H1 (cell line): Measurements from ENCODE around the gene ZNF496. TPM values are rescaled to one million over a fixed set of nuclear protein-coding genes. Genes with fewer than 3 reads are reported as not detected.

Source experiments
- CTCF ChIA-PET: fragments of 300-600 bp; sonication (Branson Sonifier 250); formaldehyde crosslinking; loops from one replicate; lab custom pipeline; 2021; ENCODE audit not compliant: partially characterized antibody; lab: Charles Lee
- POLR2A ChIA-PET: fragments of 300-600 bp; sonication (Branson Sonifier 250); formaldehyde crosslinking; loops from one replicate; lab custom pipeline; 2021; ENCODE audit warnings: inconsistent platforms; ENCODE audit not compliant: partially characterized antibody; lab: Charles Lee
- DNase-seq, 2 experiments: peaks; one replicate each; pipeline versions ENCODE4 v3.0.0 to v3.0.0-alpha.2; 2010 to 2022; ENCODE audit warnings: low spot score in 2 of 2, low read depth in 1 of 2, mixed read lengths in 1 of 2
- FAIRE-seq: peaks from 2 replicates; lab custom pipeline; 2011; peaks lifted over from hg19 to GRCh38; lab: Jason Lieb, UNC
- H2AFZ ChIP-seq: 2 replicates; pipeline ENCODE4 v1.8.1; 2012; ENCODE audit warnings: low read length, inconsistent platforms
- H2AK5ac ChIP-seq: 2 replicates; pipeline ENCODE4 v1.6.1; 2013; ENCODE audit warnings: low read depth, low read length
- H2BK120ac ChIP-seq: replicated peaks from 2 replicates; pipeline ENCODE3; 2013; ENCODE audit warnings: low read depth, low read length, inconsistent platforms
- H2BK12ac ChIP-seq: 2 replicates; pipeline ENCODE4 v1.6.1; 2013; ENCODE audit warnings: low read depth, low read length
- H2BK15ac ChIP-seq: 2 replicates; pipeline ENCODE4 v1.6.1; 2013; ENCODE audit warnings: low read length
- H2BK20ac ChIP-seq: 2 replicates; pipeline ENCODE4 v1.6.1; 2013; ENCODE audit warnings: low read length
- H2BK5ac ChIP-seq: 2 replicates; pipeline ENCODE4 v1.6.1; 2013; ENCODE audit warnings: low read depth, low read length
- H3K14ac ChIP-seq: 2 replicates; pipeline ENCODE4 v1.6.1; 2013; ENCODE audit warnings: inconsistent platforms; ENCODE audit not compliant: insufficient read length
- H3K18ac ChIP-seq: 2 replicates; pipeline ENCODE4 v1.6.1; 2013; ENCODE audit warnings: low read length; ENCODE audit errors: extremely low read depth
- H3K23ac ChIP-seq: 2 replicates; pipeline ENCODE4 v1.6.1; 2013; ENCODE audit warnings: inconsistent platforms; ENCODE audit not compliant: insufficient read length
- H3K23me2 ChIP-seq: 2 replicates; pipeline ENCODE4 v1.6.1; 2013; ENCODE audit warnings: low read depth, low read length
- H3K27ac ChIP-seq: 2 replicates; pipeline ENCODE4 v1.6.1; 2011; ENCODE audit warnings: low read depth, low read length, inconsistent platforms
- H3K27me3 ChIP-seq, 4 experiments: replicated peaks in 1 of 4; 1 replicate in 1 of 4; 2 replicates in 3 of 4; pipeline versions ENCODE4 v1.6.1 to v1.8.1; 2011 to 2013; ENCODE audit warnings: low read length in 3 of 4, mild to moderate bottlenecking in 3 of 4, inconsistent platforms in 2 of 4, mixed read lengths in 2 of 4, moderate library complexity in 1 of 4; ENCODE audit not compliant: control insufficient read depth in 3 of 4, insufficient read depth in 3 of 4; ENCODE audit errors: extremely low read depth in 1 of 4
- H3K36me3 ChIP-seq, 4 experiments: 2 replicates each; pipeline versions ENCODE4 v1.6.1 to v1.8.1; 2011 to 2013; ENCODE audit warnings: mild to moderate bottlenecking in 4 of 4, low read length in 3 of 4, moderate library complexity in 2 of 4, control low read depth in 1 of 4, inconsistent platforms in 1 of 4; ENCODE audit not compliant: insufficient read depth in 4 of 4, control insufficient read depth in 2 of 4
- H3K4ac ChIP-seq: replicated peaks from 2 replicates; pipeline ENCODE3; 2013; ENCODE audit warnings: low read length, low read depth, mixed read lengths, inconsistent platforms; ENCODE audit not compliant: insufficient read length
- H3K4me1 ChIP-seq, 4 experiments: replicated peaks in 1 of 4; 1 replicate in 1 of 4; 2 replicates in 3 of 4; pipeline versions ENCODE4 v1.6.1 to v1.8.1; 2011 to 2013; ENCODE audit warnings: low read length in 3 of 4, inconsistent platforms in 2 of 4, mixed read lengths in 1 of 4; ENCODE audit not compliant: insufficient read depth in 4 of 4, control insufficient read depth in 3 of 4
- H3K4me2 ChIP-seq, 2 experiments: 2 replicates each; pipeline versions ENCODE4 v1.6.1 to v1.8.1; 2011 to 2013; ENCODE audit warnings: low read depth in 2 of 2, low read length in 2 of 2, control low read depth in 1 of 2, inconsistent platforms in 1 of 2, mild to moderate bottlenecking in 1 of 2; ENCODE audit not compliant: insufficient read depth in 1 of 2
- H3K4me3 ChIP-seq, 4 experiments: fragments of 200-600, 300-600 bp in 1 of 4; sonication (generic), shearing (Covaris generic), sonication (Bioruptor Twin) in 1 of 4; 2 replicates each; pipeline versions ENCODE4 v1.5.1 to v1.8.1; 2011 to 2016; ENCODE audit warnings: low read length in 4 of 4, low read depth in 3 of 4, control low read depth in 2 of 4, inconsistent platforms in 2 of 4, mild to moderate bottlenecking in 2 of 4, mixed read lengths in 1 of 4, moderate library complexity in 1 of 4; ENCODE audit not compliant: insufficient read depth in 2 of 4; ENCODE audit errors: extremely low read depth in 1 of 4
- H3K56ac ChIP-seq: replicated peaks from 2 replicates; pipeline ENCODE3; 2013; ENCODE audit warnings: low read depth, mild to moderate bottlenecking, mixed read lengths, low read length, inconsistent platforms; ENCODE audit not compliant: insufficient read length
- H3K79me1 ChIP-seq: 2 replicates; pipeline ENCODE4 v1.6.1; 2013; ENCODE audit warnings: low read depth, low read length, control low read depth
- H3K79me2 ChIP-seq, 2 experiments: 2 replicates each; pipeline versions ENCODE4 v1.6.1 to v1.8.1; 2012 to 2013; ENCODE audit warnings: low read length in 2 of 2, mild to moderate bottlenecking in 2 of 2, inconsistent platforms in 1 of 2; ENCODE audit not compliant: insufficient read depth in 2 of 2, control insufficient read depth in 1 of 2
- H3K9ac ChIP-seq, 4 experiments: replicated peaks in 1 of 4; 1 replicate in 1 of 4; 2 replicates in 3 of 4; pipeline versions ENCODE4 v1.6.1 to v1.8.1; 2011 to 2013; ENCODE audit warnings: low read depth in 3 of 4, low read length in 3 of 4, control low read depth in 2 of 4, mild to moderate bottlenecking in 2 of 4, moderate library complexity in 2 of 4, inconsistent platforms in 1 of 4; ENCODE audit errors: extremely low read depth in 1 of 4
- H3K9me3 ChIP-seq, 2 experiments: 2 replicates each; pipeline versions ENCODE4 v1.6.1 to v1.8.1; 2012 to 2013; ENCODE audit warnings: mild to moderate bottlenecking in 2 of 2, moderate library complexity in 2 of 2, control low read depth in 1 of 2, inconsistent platforms in 1 of 2, low read depth in 1 of 2, low read length in 1 of 2, mixed read lengths in 1 of 2; ENCODE audit not compliant: insufficient read depth in 2 of 2
- H4K20me1 ChIP-seq, 2 experiments: replicated peaks in 1 of 2; 2 replicates each; pipeline versions ENCODE3 to v1.8.1; 2011 to 2013; ENCODE audit warnings: inconsistent platforms in 2 of 2, low read length in 2 of 2, mild to moderate bottlenecking in 1 of 2; ENCODE audit not compliant: insufficient read depth in 2 of 2, control insufficient read depth in 1 of 2
- H4K5ac ChIP-seq: 2 replicates; pipeline ENCODE4 v1.6.1; 2013; ENCODE audit warnings: low read length, low read depth, mixed read lengths, inconsistent platforms; ENCODE audit not compliant: insufficient read length
- H4K8ac ChIP-seq: 2 replicates; pipeline ENCODE4 v1.8.0; 2013; ENCODE audit warnings: mild to moderate bottlenecking, moderate library complexity, low read length, inconsistent platforms; ENCODE audit not compliant: insufficient read depth; ENCODE audit errors: extremely low read depth
- H4K91ac ChIP-seq: replicated peaks from 2 replicates; pipeline ENCODE3; 2013; ENCODE audit warnings: low read length, mixed read lengths, inconsistent platforms; ENCODE audit not compliant: insufficient read length
- ATF3 ChIP-seq: IDR thresholded peaks from 2 replicates; pipeline ENCODE4 v1.6.1; 2011; ENCODE audit warnings: low read depth, mild to moderate bottlenecking, low read length; ENCODE audit not compliant: insufficient read depth
- KDM5A ChIP-seq: fragments of 200-600 bp; IDR thresholded peaks from 2 replicates; pipeline ENCODE4 v1.7.1; 2012; ENCODE audit warnings: mild to moderate bottlenecking, low read length, inconsistent platforms, mixed read lengths
- RAD21 ChIP-seq, 2 experiments: IDR thresholded peaks in 1 of 2; conservative IDR thresholded peaks in 1 of 2; 2 replicates each; pipeline ENCODE4 v1.6.1; 2011; ENCODE audit warnings: low read depth in 2 of 2, low read length in 2 of 2, improper control_type of control experiment in 1 of 2, inconsistent platforms in 1 of 2, mild to moderate bottlenecking in 1 of 2, moderate library complexity in 1 of 2
- WGBS, 2 experiments: shearing (Covaris generic) in 1 of 2; methylation state at CpG; one replicate each; pipeline versions ENCODE4 v1.1.6 to v1.1.7; 2013 to 2015; ENCODE audit warnings: low lambda C conversion rate in 2 of 2, mixed read lengths in 2 of 2, inconsistent platforms in 1 of 2, low coverage in 1 of 2, missing lambda C conversion rate in 1 of 2; ENCODE audit not compliant: insufficient replicate concordance in 2 of 2, insufficient coverage in 1 of 2, insufficient read length in 1 of 2; ENCODE audit errors: extremely low coverage in 1 of 2, missing lambda C conversion rate in 1 of 2; 5-methylcytosine and 5-hydroxymethylcytosine counted together
- polyA plus RNA-seq, 7 experiments: library from polyadenylated mRNA; depleted of rRNA in 3 of 7; stranded (reverse) in 5 of 7; unstranded in 2 of 7; fragments of >200 nt in 5 of 7; fragments of 200-250 nt in 2 of 7; gene quantifications; 1 replicate in 5 of 7; 2 replicates in 1 of 7; 4 replicates in 1 of 7; pipeline versions ENCODE4 v1.2.1 to v1.2.3, GENCODE V29; 2011 to 2013; ENCODE audit warnings: missing spikeins in 2 of 7, mixed read lengths in 2 of 7
- total RNA-seq: library from RNA; stranded (reverse); fragmentation: NEBNext Ultra II Directional; extraction: Animal tissue kit (Norgen Biotek cat#: 25700); gene quantifications from 2 replicates; pipeline ENCODE4 v1.2.1, GENCODE V29; 2021

ZNF496 gene
- total and polyA plus RNA-seq, 2 of the 8 experiments (the other 6 are each of a cell fraction or from before 2014, with no cell fraction given), result 27.9 to 71.4 TPM

GRCh38 chr1:247268390-247269045 is 63.1 kb downstream of the ZNF496 start:
- no peak overlapping the region for H2BK12ac ChIP-seq
- H3K79me1 ChIP-seq, result no peaks in the 10 kb centered on the region
- no peak overlapping the region for H2BK5ac ChIP-seq
- no peaks in the 10 kb centered on the region for H3K79me2 ChIP-seq
- no peaks in the 10 kb centered on the region for H4K20me1 ChIP-seq
- no peak overlapping the region for H3K23ac ChIP-seq
- ChIA-PET POLR2A (no interaction called here), CTCF (interaction anchor here (1.0 to 1.5 kb wide), 3 partner anchors 61 to 149 kb away, joined by 3 read pairs; no protein-coding TSS in a partner anchor)
- H4K8ac ChIP-seq, result no peak overlapping the region
- H3K23me2 ChIP-seq, result no peaks in the 10 kb centered on the region
- 93% methylated on average over 2 of the region's 2 CpGs; no CpG with 5 or more reads in 1 of the 2 experiments for WGBS, 2 experiments
- no peak overlapping the region for H2BK15ac ChIP-seq
- H2AFZ ChIP-seq, result no peak overlapping the region
- no peak overlapping the region for H3K27ac ChIP-seq
- DNase-seq (no peak), FAIRE-seq (no peak)
- no peaks in the 10 kb centered on the region for H3K27me3 ChIP-seq
- H2AK5ac ChIP-seq, result no peak overlapping the region
- H2BK20ac ChIP-seq, result no peak overlapping the region
- H3K18ac ChIP-seq, result no peak overlapping the region
- H2BK120ac ChIP-seq, result no peak overlapping the region
- H3K4me1 ChIP-seq, result no peaks in the 10 kb centered on the region
- H3K4ac ChIP-seq, result no peak overlapping the region
- no peak overlapping the region for H3K4me3 ChIP-seq
- no peak overlapping the region for H4K91ac ChIP-seq
- H3K9ac ChIP-seq, result no peak overlapping the region
- H3K9me3 ChIP-seq, result peaks cover 7% of the 10 kb centered on the region in 2 experiments; a peak in 3 of 4 replicates
- H3K36me3 ChIP-seq, result no peaks in the 10 kb centered on the region
- H3K4me2 ChIP-seq, result no peak overlapping the region
- TF ChIP-seq KDM5A (no peak), ATF3 (no peak), RAD21 (IDR thresholded peaks at IDR 0.05 in 1 of 2, conservative IDR thresholded peaks at IDR 0.05 in 1 of 2; ENCODE audit: low read depth in 2 of 2, low read length in 2 of 2) (peak; percentile 38 to 54)
- H3K14ac ChIP-seq, result no peak overlapping the region
- no peak overlapping the region for H3K56ac ChIP-seq
- H4K5ac ChIP-seq, result no peak overlapping the region
